ENCODE data around the gene BICRA.
A peak's percentile ranks its signal among the peaks of the same experiment; 100 is the strongest.
"Not testable (repeated sequence)": the region's sequence is repeated elsewhere in the genome, so short reads cannot be mapped to it uniquely, and the experiment has no call there.

Gene BICRA

DNA sequence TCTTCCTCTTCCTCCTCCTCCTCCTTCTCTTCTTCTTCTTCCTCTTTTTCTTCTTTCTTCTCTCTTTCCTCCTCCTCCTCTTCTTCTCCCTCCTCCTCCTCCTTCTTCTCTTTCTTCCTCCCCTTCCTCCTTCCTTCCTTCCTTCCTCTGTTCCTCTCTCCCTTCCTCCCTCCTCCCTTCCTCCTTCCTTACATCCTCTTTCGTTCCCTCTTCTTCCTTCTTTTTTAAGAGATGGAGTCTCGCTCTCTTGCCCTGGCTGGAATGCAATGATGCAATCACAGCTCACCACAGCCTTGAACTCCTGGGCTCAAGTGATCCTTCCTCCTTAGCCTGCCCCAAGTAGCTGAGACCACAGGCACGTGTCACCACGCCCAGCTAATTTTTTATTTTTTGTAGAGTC lies 117.5 kb downstream of the BICRA start:
- peak; percentile 64 for DNase-seq (ENCODE audit: low read depth, low spot score)
- in situ Hi-C loops (cut with HindIII; ENCODE audit: low sequenced_read_pairs) = no loop called here
- TF ChIP-seq, protein P1, sequence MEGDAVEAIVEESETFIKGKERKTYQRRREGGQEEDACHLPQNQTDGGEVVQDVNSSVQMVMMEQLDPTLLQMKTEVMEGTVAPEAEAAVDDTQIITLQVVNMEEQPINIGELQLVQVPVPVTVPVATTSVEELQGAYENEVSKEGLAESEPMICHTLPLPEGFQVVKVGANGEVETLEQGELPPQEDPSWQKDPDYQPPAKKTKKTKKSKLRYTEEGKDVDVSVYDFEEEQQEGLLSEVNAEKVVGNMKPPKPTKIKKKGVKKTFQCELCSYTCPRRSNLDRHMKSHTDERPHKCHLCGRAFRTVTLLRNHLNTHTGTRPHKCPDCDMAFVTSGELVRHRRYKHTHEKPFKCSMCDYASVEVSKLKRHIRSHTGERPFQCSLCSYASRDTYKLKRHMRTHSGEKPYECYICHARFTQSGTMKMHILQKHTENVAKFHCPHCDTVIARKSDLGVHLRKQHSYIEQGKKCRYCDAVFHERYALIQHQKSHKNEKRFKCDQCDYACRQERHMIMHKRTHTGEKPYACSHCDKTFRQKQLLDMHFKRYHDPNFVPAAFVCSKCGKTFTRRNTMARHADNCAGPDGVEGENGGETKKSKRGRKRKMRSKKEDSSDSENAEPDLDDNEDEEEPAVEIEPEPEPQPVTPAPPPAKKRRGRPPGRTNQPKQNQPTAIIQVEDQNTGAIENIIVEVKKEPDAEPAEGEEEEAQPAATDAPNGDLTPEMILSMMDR (IDR thresholded peaks at IDR 0.05; ENCODE audit: low read depth, low read length) = no peak
- H3K4me3 ChIP-seq (ENCODE audit: low read depth, low read length) = no peak overlapping the region

DNA sequence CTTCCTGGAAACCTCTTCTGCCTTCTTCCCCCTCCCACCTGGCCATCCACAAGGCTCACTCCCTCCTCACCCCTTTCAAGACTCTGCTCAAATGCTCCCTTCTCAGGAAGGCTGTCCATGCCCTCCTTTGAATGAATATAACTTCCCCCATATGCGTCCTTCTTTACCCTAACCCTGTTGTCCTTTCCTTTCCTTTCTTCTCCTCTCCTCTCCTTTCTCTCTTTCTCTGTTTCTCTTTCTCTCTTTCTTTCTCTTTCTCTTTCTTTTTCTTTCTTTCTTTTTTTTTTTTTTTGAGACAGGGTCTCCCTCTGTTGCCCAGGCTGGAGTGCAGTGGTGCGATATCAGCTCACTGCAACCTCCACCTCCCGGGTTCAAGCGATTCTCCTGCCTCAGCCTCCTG lies 119.4 kb downstream of the BICRA start:
- H3K4me3 ChIP-seq (ENCODE audit: low read depth, low read length); in situ Hi-C loops (cut with HindIII; ENCODE audit: low sequenced_read_pairs); DNase-seq (ENCODE audit: low read depth, low spot score): not testable (repeated sequence)

DNA sequence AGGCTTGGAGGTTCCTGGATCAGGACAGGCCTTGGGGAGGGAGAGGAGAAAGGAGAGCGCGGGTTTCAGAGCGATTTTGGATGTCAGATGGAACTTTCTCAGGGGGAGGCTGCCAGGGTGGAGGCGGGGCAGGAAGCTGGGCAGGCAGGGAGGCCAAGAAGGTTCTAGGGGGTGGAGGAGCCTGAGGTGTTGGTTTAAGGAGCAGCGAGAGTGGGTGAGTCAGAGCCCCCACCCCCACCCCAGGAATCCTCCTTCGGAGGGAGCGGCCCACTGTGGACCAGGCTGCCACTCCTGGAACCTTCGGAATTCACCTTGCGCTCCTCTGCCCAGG lies 120.5 kb downstream of the BICRA start:
- H3K4me3 ChIP-seq (ENCODE audit: low read depth, low read length) = peak overlapping the region; percentile 18
- in situ Hi-C loops (cut with HindIII; ENCODE audit: low sequenced_read_pairs) = no loop called here
- DNase-seq (ENCODE audit: low read depth, low spot score) = peak; percentile 84
- TF ChIP-seq, protein P1 (IDR thresholded peaks at IDR 0.05; ENCODE audit: low read depth, low read length) = no peak

DNA sequence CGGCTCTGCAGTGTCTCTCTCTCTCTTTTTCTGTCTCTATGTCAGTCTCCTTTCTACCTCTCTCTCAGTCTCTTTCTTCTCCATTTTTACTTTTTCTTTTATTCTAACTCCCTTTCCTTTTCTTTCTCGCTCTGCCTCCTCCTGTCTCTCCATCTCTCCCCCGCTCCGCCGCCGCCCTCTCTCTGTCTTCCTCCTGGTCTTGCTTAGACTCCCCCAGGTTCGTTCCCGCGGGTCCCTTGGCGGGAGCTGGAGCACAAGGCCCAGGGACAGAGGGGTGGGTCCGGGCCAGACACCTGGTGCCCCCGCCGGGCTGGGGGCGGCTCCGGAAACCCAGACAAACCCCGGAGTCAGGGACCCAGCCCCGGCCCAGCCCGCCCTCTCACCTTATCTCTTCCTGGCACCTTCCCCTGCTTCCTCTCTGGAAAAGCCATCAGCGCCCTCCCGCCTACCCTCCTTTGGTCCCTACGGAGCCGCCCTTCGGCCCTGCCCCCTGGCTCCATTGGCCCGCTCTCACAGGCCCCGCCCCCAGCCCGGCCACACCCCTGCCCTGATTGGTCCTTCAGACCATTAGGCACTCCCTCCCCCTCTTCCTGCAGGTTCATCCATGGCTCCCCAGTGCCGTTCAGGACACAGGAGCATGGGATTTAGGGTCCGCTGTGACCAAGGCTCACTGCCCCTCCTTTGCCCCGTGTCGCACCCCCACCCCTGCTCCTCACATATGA lies 121.0 kb downstream of the BICRA start:
- in situ Hi-C loops (cut with HindIII; ENCODE audit: low sequenced_read_pairs) = no loop called here
- DNase-seq (ENCODE audit: low read depth, low spot score) = no peak
- TF ChIP-seq, protein P1 (IDR thresholded peaks at IDR 0.05; ENCODE audit: low read depth, low read length) = no peak
- H3K4me3 ChIP-seq (ENCODE audit: low read depth, low read length) = peak overlapping the region; percentile 18

DNA sequence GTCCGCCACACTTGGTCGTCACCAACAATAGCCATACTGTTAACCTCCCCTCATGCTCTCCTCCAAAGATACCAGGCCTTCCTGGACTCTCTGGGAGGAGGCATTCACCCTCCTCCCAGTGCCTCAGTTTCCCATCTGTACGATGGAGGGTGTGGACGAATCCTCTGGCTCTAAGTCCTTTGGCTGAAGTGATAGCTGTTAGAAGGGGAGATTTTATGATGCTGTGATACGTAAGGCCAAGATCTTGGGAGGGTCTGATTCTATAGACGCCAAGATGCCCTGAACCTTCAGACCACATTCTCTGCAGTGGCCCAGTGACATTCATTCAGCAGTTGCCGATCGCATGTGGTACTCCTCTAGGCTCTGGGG lies 121.6 kb downstream of the BICRA start:
- TF ChIP-seq, protein P1 (IDR thresholded peaks at IDR 0.05; ENCODE audit: low read depth, low read length) = no peak
- no peak for DNase-seq (ENCODE audit: low read depth, low spot score)
- no peak overlapping the region for H3K4me3 ChIP-seq (ENCODE audit: low read depth, low read length)
- in situ Hi-C loops (cut with HindIII; ENCODE audit: low sequenced_read_pairs) = no loop called here

DNA sequence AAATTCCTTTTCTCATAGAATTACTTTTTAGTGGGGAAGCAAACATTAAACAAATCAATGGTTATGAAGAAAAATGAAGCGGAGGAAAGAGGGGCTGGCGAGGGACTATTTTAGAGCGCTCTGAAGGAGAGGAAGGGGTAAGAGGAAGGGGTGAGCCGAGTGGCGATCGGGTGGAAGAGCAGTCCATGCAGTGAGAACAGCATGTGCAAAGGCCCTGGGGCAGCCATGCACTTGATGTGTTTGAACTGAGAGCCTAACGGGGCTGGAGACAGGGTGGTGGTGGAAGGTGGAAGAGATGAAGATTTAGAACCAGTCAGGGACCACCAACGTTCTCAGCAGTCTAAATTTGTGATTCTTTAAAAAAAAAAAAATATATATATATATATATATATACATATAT lies 122.0 kb downstream of the BICRA start:
- TF ChIP-seq, protein P1 (IDR thresholded peaks at IDR 0.05; ENCODE audit: low read depth, low read length) = no peak
- no peak overlapping the region for H3K4me3 ChIP-seq (ENCODE audit: low read depth, low read length)
- DNase-seq (ENCODE audit: low read depth, low spot score) = no peak
- in situ Hi-C loops (cut with HindIII; ENCODE audit: low sequenced_read_pairs) = no loop called here

DNA sequence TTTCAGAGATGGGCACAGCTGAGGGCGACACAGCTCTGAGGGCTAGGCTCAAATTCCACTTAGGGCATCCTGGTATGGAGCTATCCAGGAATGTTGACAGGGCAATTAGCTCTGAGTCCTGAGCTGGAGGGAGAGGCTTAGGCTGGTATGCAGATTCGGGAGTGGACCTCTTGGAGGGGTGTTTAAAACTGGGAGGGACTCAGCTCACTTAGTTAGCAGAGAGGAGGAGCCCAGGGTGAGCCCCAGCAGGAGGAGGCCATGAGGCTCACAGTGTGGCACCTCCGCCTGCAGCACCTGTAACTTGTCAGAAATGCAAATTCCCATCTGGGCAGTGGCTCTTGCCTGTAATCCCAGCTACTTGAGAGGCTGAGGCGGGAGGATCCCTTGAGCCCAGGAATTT lies 126.2 kb downstream of the BICRA start:
- in situ Hi-C loops (cut with HindIII; ENCODE audit: low sequenced_read_pairs) = no loop called here
- TF ChIP-seq, protein P1 (IDR thresholded peaks at IDR 0.05; ENCODE audit: low read depth, low read length) = no peak
- DNase-seq (ENCODE audit: low read depth, low spot score) = no peak
- H3K4me3 ChIP-seq (ENCODE audit: low read depth, low read length) = no peak overlapping the region

All from astrocyte of the spinal cord (primary cell).